ES-I3 (cell line): ENCODE measurements around the gene KDM4C.

Experiments
- H3K36me3 ChIP-seq: 2 replicates; pipeline ENCODE4 v1.6.1; 2013; ENCODE audit warnings: mild to moderate bottlenecking, low read length, control low read depth, moderate library complexity; ENCODE audit not compliant: insufficient read depth
- H3K4me1 ChIP-seq: 2 replicates; pipeline ENCODE4 v1.6.1; 2013; ENCODE audit warnings: mild to moderate bottlenecking, control low read depth, low read length; ENCODE audit not compliant: insufficient read depth
- H3K9ac ChIP-seq: 2 replicates; pipeline ENCODE4 v1.6.1; 2013; ENCODE audit warnings: low read depth, mild to moderate bottlenecking, low read length, moderate library complexity
- H3K9me3 ChIP-seq: 2 replicates; pipeline ENCODE4 v1.6.1; 2013; ENCODE audit warnings: mild to moderate bottlenecking, low read length, moderate library complexity; ENCODE audit not compliant: control insufficient read depth, insufficient read depth

KDM4C gene

GRCh38 chr9:7186175-7186574, 428.4 kb downstream of the KDM4C start:
- Histone ChIP-seq H3K4me1 (peaks cover 10% of the 10 kb centered on the region; the same call in 1 of the 2 replicates), H3K9me3 (peaks cover 14% of the 10 kb centered on the region; the same call in 1 of the 2 replicates), H3K9ac (no peak overlapping the region), H3K36me3 (peaks cover 8% of the 10 kb centered on the region; the same call in 1 of the 2 replicates)

- no peaks in the 10 kb centered on the region for H3K36me3 ChIP-seq
Measured at GRCh38 chr9:7192266-7192665, 434.5 kb downstream of the KDM4C start.

GRCh38 chr9:7195526-7195925, 437.8 kb downstream of the KDM4C start:
- Histone ChIP-seq H3K9ac (no peak overlapping the region), H3K4me1 (no peaks in the 10 kb centered on the region), H3K36me3 (no peaks in the 10 kb centered on the region), H3K9me3 (no peaks in the 10 kb centered on the region)

More at GRCh38 chr9:7192266-7192665, 434.5 kb downstream of the KDM4C start:
- no peak overlapping the region for H3K9ac ChIP-seq
- H3K9me3 ChIP-seq, result 0 out of 2 replicates have a peak, but pooled peaks cover 8% of the 10 kb centered on the region
- H3K4me1 ChIP-seq, result no peaks in the 10 kb centered on the region

GRCh38 chr9:7196467-7196866, 438.7 kb downstream of the KDM4C start:
- H3K36me3 ChIP-seq, result no peaks in the 10 kb centered on the region
- H3K9me3 ChIP-seq, result no peaks in the 10 kb centered on the region
- H3K4me1 ChIP-seq, result no peaks in the 10 kb centered on the region
- no peak overlapping the region for H3K9ac ChIP-seq

- no peak overlapping the region for H3K9ac ChIP-seq
- H3K36me3 ChIP-seq, result no peaks in the 10 kb centered on the region
- H3K4me1 ChIP-seq, result no peaks in the 10 kb centered on the region
- no peaks in the 10 kb centered on the region for H3K9me3 ChIP-seq
Measured at GRCh38 chr9:7201196-7201595, 443.4 kb downstream of the KDM4C start.

- Histone ChIP-seq H3K9ac (no peak overlapping the region), H3K4me1 (peaks cover 10% of the 10 kb centered on the region), H3K36me3 (no peaks in the 10 kb centered on the region), H3K9me3 (no peaks in the 10 kb centered on the region)
Measured at GRCh38 chr9:7205806-7206205, 448.0 kb downstream of the KDM4C start.

GRCh38 chr9:7206221-7206758, 448.5 kb downstream of the KDM4C start:
- Histone ChIP-seq H3K4me1 (peaks cover 15% of the 10 kb centered on the region), H3K9me3 (no peaks in the 10 kb centered on the region), H3K9ac (no peak overlapping the region), H3K36me3 (no peaks in the 10 kb centered on the region)

GRCh38 chr9:7209016-7209715, 451.4 kb downstream of the KDM4C start:
- Histone ChIP-seq H3K9ac (no peak overlapping the region), H3K9me3 (no peaks in the 10 kb centered on the region), H3K36me3 (no peaks in the 10 kb centered on the region), H3K4me1 (peaks cover 25% of the 10 kb centered on the region)

- H3K36me3 ChIP-seq, result no peaks in the 10 kb centered on the region
- no peaks in the 10 kb centered on the region for H3K9me3 ChIP-seq
- H3K9ac ChIP-seq, result no peak overlapping the region
- H3K4me1 ChIP-seq, result peaks cover 25% of the 10 kb centered on the region
Measured at GRCh38 chr9:7209990-7210389, 452.2 kb downstream of the KDM4C start.

GRCh38 chr9:7210854-7211637, 453.3 kb downstream of the KDM4C start:
- H3K9me3 ChIP-seq, result no peaks in the 10 kb centered on the region
- H3K9ac ChIP-seq, result no peak overlapping the region
- no peaks in the 10 kb centered on the region for H3K36me3 ChIP-seq
- peaks cover 25% of the 10 kb centered on the region for H3K4me1 ChIP-seq

- Histone ChIP-seq H3K9me3 (no peaks in the 10 kb centered on the region), H3K9ac (no peak overlapping the region), H3K36me3 (no peaks in the 10 kb centered on the region), H3K4me1 (peaks cover 25% of the 10 kb centered on the region)
Measured at GRCh38 chr9:7211657-7212056, 453.9 kb downstream of the KDM4C start.

GRCh38 chr9:7212101-7212500, 454.3 kb downstream of the KDM4C start:
- Histone ChIP-seq H3K9ac (no peak overlapping the region), H3K36me3 (no peaks in the 10 kb centered on the region), H3K4me1 (peaks cover 25% of the 10 kb centered on the region), H3K9me3 (no peaks in the 10 kb centered on the region; the same call in 1 of the 2 replicates)

GRCh38 chr9:7216004-7216841, 458.4 kb downstream of the KDM4C start:
- H3K4me1 ChIP-seq, result peaks cover 11% of the 10 kb centered on the region
- no peaks in the 10 kb centered on the region; the same call in 1 of the 2 replicates for H3K9me3 ChIP-seq
- H3K9ac ChIP-seq, result no peak overlapping the region

GRCh38 chr9:7223981-7224380, 466.2 kb downstream of the KDM4C start:
- no peaks in the 10 kb centered on the region for H3K9me3 ChIP-seq
- H3K9ac ChIP-seq, result no peak overlapping the region
- no peaks in the 10 kb centered on the region for H3K36me3 ChIP-seq
- no peaks in the 10 kb centered on the region for H3K4me1 ChIP-seq

More at GRCh38 chr9:7216004-7216841, 458.4 kb downstream of the KDM4C start:
- H3K36me3 ChIP-seq, result no peaks in the 10 kb centered on the region
